H9 (cell line): Measurements from ENCODE around the gene LRCH4. TPM values are rescaled to one million over a fixed set of nuclear protein-coding genes. Genes with fewer than 3 reads are reported as not detected.

Source experiments
- DNase-seq: peaks from one replicate; pipeline ENCODE4 v3.0.0-alpha.2; 2017
- H2AFZ ChIP-seq: one replicate; pipeline ENCODE4 v1.6.1; 2013; ENCODE audit warnings: mild to moderate bottlenecking, low read length, control low read depth, moderate library complexity
- H2AK5ac ChIP-seq: 2 replicates; pipeline ENCODE4 v1.6.1; 2013; ENCODE audit warnings: low read length, control low read depth, mixed read lengths; ENCODE audit not compliant: insufficient read length
- H2BK120ac ChIP-seq: one replicate; pipeline ENCODE4 v1.6.1; 2013; ENCODE audit warnings: low read depth, mild to moderate bottlenecking, low read length, control low read depth, inconsistent platforms; ENCODE audit not compliant: poor library complexity, severe bottlenecking
- H2BK12ac ChIP-seq: 2 replicates; pipeline ENCODE4 v1.6.1; 2013; ENCODE audit warnings: low read length, control low read depth, mixed read lengths, low read depth; ENCODE audit not compliant: insufficient read length
- H2BK15ac ChIP-seq: 2 replicates; pipeline ENCODE4 v1.6.1; 2013; ENCODE audit warnings: low read depth, low read length, control low read depth
- H2BK20ac ChIP-seq: one replicate; pipeline ENCODE4 v1.6.1; 2013; ENCODE audit warnings: low read depth, mild to moderate bottlenecking, low read length, control low read depth, inconsistent platforms; ENCODE audit not compliant: poor library complexity, severe bottlenecking
- H2BK5ac ChIP-seq: 2 replicates; pipeline ENCODE4 v1.6.1; 2013; ENCODE audit warnings: low read length, control low read depth, mixed read lengths; ENCODE audit not compliant: insufficient read length
- H3K14ac ChIP-seq: 2 replicates; pipeline ENCODE4 v1.6.1; 2013; ENCODE audit warnings: low read length, control low read depth; ENCODE audit not compliant: insufficient read depth
- H3K18ac ChIP-seq: 2 replicates; pipeline ENCODE4 v1.6.1; 2013; ENCODE audit warnings: low read depth, mild to moderate bottlenecking, mixed read lengths, low read length, control low read depth; ENCODE audit not compliant: insufficient read length
- H3K23ac ChIP-seq: 2 replicates; pipeline ENCODE4 v1.6.1; 2013; ENCODE audit warnings: low read length, control low read depth, mixed read lengths, low read depth; ENCODE audit not compliant: insufficient read length
- H3K23me2 ChIP-seq: 2 replicates; pipeline ENCODE4 v1.6.1; 2013; ENCODE audit warnings: low read depth, mild to moderate bottlenecking, mixed read lengths, low read length, control low read depth; ENCODE audit not compliant: insufficient read length, poor library complexity, severe bottlenecking
- H3K27ac ChIP-seq: 2 replicates; pipeline ENCODE4 v1.5.1; 2013; ENCODE audit warnings: low read length, control low read depth, mixed read lengths, low read depth; ENCODE audit not compliant: insufficient read length
- H3K27me3 ChIP-seq: 2 replicates; pipeline ENCODE4 v1.6.1; 2013; ENCODE audit warnings: low read length, control low read depth, inconsistent platforms; ENCODE audit not compliant: insufficient read depth
- H3K4ac ChIP-seq: 2 replicates; pipeline ENCODE4 v1.6.1; 2013; ENCODE audit warnings: low read depth, mild to moderate bottlenecking, control low read depth, inconsistent platforms, low read length, moderate library complexity
- H3K4me1 ChIP-seq: 2 replicates; pipeline ENCODE4 v1.6.1; 2013; ENCODE audit warnings: low read length, control low read depth, inconsistent platforms; ENCODE audit not compliant: insufficient read depth
- H3K4me2 ChIP-seq: 2 replicates; pipeline ENCODE4 v1.6.1; 2013; ENCODE audit warnings: low read length, control low read depth, mixed read lengths; ENCODE audit not compliant: insufficient read length, insufficient read depth
- H3K56ac ChIP-seq: 2 replicates; pipeline ENCODE4 v1.6.1; 2013; ENCODE audit warnings: low read depth, mild to moderate bottlenecking, mixed read lengths, low read length, control low read depth; ENCODE audit not compliant: insufficient read length
- H3K79me1 ChIP-seq: 2 replicates; pipeline ENCODE4 v1.6.1; 2013; ENCODE audit warnings: low read depth, mild to moderate bottlenecking, moderate library complexity, low read length, control low read depth, inconsistent platforms; ENCODE audit not compliant: insufficient read depth, poor library complexity, severe bottlenecking
- H3K79me2 ChIP-seq: 2 replicates; pipeline ENCODE4 v1.6.1; 2013; ENCODE audit warnings: low read length, control low read depth, inconsistent platforms; ENCODE audit not compliant: insufficient read depth
- H3K9ac ChIP-seq: 2 replicates; pipeline ENCODE4 v1.6.1; 2013; ENCODE audit warnings: low read length, control low read depth, mixed read lengths; ENCODE audit not compliant: insufficient read length; ENCODE audit errors: extremely low read depth
- H3K9me3 ChIP-seq: one replicate; pipeline ENCODE4 v1.6.1; 2013; ENCODE audit warnings: low read depth, low read length, inconsistent platforms; ENCODE audit not compliant: control insufficient read depth
- H3T11ph ChIP-seq: one replicate; pipeline ENCODE4 v1.6.1; 2013; ENCODE audit warnings: mild to moderate bottlenecking, low read length, control low read depth, inconsistent platforms
- H4K20me1 ChIP-seq: one replicate; pipeline ENCODE4 v1.6.1; 2013; ENCODE audit not compliant: control insufficient read depth, insufficient read length, insufficient read depth
- H4K5ac ChIP-seq: 2 replicates; pipeline ENCODE4 v1.6.1; 2013; ENCODE audit warnings: low read depth, mild to moderate bottlenecking, mixed read lengths, low read length, control low read depth; ENCODE audit not compliant: insufficient read length
- H4K8ac ChIP-seq: replicated peaks from 2 replicates; pipeline ENCODE4 v1.6.1; 2013; ENCODE audit warnings: low read length, control low read depth, mixed read lengths, low read depth; ENCODE audit not compliant: insufficient read length
- H4K91ac ChIP-seq: 2 replicates; pipeline ENCODE4 v1.6.1; 2013; ENCODE audit warnings: low read depth, mild to moderate bottlenecking, moderate library complexity, mixed read lengths, low read length, control low read depth; ENCODE audit not compliant: insufficient read length
- H3K27ac Mint-ChIP-seq, 3 experiments: 2 replicates in 2 of 3; 3 replicates in 1 of 3; pipeline ENCODE4 v1.8.0; 2020 to 2021; ENCODE audit warnings: mixed read lengths in 3 of 3, mild to moderate bottlenecking in 1 of 3, moderate library complexity in 1 of 3
- H3K27me3 Mint-ChIP-seq: 2 replicates; pipeline ENCODE4 v1.8.0; 2021; ENCODE audit warnings: low read depth, mild to moderate bottlenecking, moderate library complexity, mixed read lengths
- H3K36me3 Mint-ChIP-seq, 3 experiments: 2 replicates in 2 of 3; 3 replicates in 1 of 3; pipeline ENCODE4 v1.8.0; 2020 to 2021; ENCODE audit warnings: low read depth in 3 of 3, mixed read lengths in 3 of 3; ENCODE audit not compliant: insufficient read depth in 1 of 3
- H3K4me1 Mint-ChIP-seq, 2 experiments: 2 replicates each; pipeline ENCODE4 v1.8.0; 2020; ENCODE audit warnings: mixed read lengths in 2 of 2
- H3K4me3 Mint-ChIP-seq, 2 experiments: 2 replicates in 1 of 2; 3 replicates in 1 of 2; pipeline ENCODE4 v1.8.0; 2020 to 2021; ENCODE audit warnings: mild to moderate bottlenecking in 2 of 2, mixed read lengths in 2 of 2, moderate library complexity in 1 of 2
- H3K9me3 Mint-ChIP-seq, 2 experiments: 2 replicates in 1 of 2; 3 replicates in 1 of 2; pipeline ENCODE4 v1.8.0; 2020; ENCODE audit warnings: mild to moderate bottlenecking in 2 of 2, mixed read lengths in 2 of 2, moderate library complexity in 1 of 2
- WGBS: extraction: QIAGEN DNeasy Blood & Tissue Kit; methylation state at CpG from one replicate; pipeline ENCODE4 v1.1.7; 2013; ENCODE audit warnings: missing lambda C conversion rate, low lambda C conversion rate, mixed read lengths; ENCODE audit not compliant: insufficient read length; ENCODE audit errors: extremely low coverage; 5-methylcytosine and 5-hydroxymethylcytosine counted together
- total RNA-seq: library from RNA; stranded (reverse); gene quantifications from 2 replicates; pipeline ENCODE4 v1.2.1, GENCODE V29; 2021
- TF ChIP-seq, protein P1 (sequence below): fragments of 200-600 bp; sonication (generic); conservative IDR thresholded peaks from 3 replicates; pipeline ENCODE4 v1.8.0; 2021; ENCODE audit warnings: antibody characterized with exemption, mild to moderate bottlenecking

LRCH4 gene
- total RNA-seq, 1 experiment from 2014 or later: 39.1 TPM

DNA sequence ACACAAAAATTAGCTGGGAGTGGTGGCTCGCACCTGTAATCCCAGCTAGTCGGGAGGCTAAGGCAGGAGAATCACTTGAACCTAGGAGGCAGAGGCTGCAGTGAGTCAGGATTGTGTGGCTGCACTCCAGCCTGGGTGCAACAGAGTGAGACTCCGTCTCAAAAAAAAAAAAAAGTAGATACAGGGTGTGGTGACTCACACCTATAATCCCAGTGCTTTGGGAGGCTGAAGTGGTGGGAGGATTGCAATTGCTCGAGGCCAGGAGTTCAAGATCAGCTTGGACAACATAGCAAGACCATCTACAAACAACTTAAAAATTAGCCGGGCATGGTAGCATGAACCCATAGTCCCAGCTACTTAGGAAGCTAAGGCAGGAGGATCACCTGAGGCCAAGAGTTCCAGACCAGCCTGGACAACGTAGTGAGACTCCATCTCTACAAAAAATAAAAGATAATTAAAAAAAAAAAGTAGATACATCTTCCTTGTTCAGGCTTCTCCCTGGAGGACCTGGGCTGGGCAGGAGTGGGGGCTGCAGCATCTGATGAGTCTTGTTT lies 28.5 kb upstream of the LRCH4 start:
- H2BK120ac ChIP-seq: no peak overlapping the region
- no peak overlapping the region for H3K27ac ChIP-seq
- no peak for DNase-seq
- H4K5ac ChIP-seq: no peak overlapping the region
- H3K4me1 ChIP-seq: no peaks in the 10 kb centered on the region
- no CpG with 5 or more reads among the region's 6 CpGs for WGBS
- H3K56ac ChIP-seq: no peak overlapping the region
- no peak overlapping the region for H4K8ac ChIP-seq
- no peaks in the 10 kb centered on the region for H3K79me1 ChIP-seq
- no peak overlapping the region for H2BK20ac ChIP-seq
- H3K36me3 Mint-ChIP-seq: peaks cover 0 to 4% (median 0%) of the 10 kb centered on the region in 3 experiments; a peak in 5 of 7 replicates
- no peaks in the 10 kb centered on the region for H4K20me1 ChIP-seq
- H3K4ac ChIP-seq: no peak overlapping the region
- H3K9me3 ChIP-seq: no peaks in the 10 kb centered on the region
- no peak overlapping the region for H4K91ac ChIP-seq
- no peak overlapping the region for H2BK15ac ChIP-seq
- no peak overlapping the region for H2AK5ac ChIP-seq
- TF ChIP-seq, protein P1, sequence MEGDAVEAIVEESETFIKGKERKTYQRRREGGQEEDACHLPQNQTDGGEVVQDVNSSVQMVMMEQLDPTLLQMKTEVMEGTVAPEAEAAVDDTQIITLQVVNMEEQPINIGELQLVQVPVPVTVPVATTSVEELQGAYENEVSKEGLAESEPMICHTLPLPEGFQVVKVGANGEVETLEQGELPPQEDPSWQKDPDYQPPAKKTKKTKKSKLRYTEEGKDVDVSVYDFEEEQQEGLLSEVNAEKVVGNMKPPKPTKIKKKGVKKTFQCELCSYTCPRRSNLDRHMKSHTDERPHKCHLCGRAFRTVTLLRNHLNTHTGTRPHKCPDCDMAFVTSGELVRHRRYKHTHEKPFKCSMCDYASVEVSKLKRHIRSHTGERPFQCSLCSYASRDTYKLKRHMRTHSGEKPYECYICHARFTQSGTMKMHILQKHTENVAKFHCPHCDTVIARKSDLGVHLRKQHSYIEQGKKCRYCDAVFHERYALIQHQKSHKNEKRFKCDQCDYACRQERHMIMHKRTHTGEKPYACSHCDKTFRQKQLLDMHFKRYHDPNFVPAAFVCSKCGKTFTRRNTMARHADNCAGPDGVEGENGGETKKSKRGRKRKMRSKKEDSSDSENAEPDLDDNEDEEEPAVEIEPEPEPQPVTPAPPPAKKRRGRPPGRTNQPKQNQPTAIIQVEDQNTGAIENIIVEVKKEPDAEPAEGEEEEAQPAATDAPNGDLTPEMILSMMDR: no peak
- H3K9ac ChIP-seq: no peak overlapping the region
- H3K79me2 ChIP-seq: no peaks in the 10 kb centered on the region
- no peaks in the 10 kb centered on the region; the same call in 1 of the 2 replicates for H3K27me3 Mint-ChIP-seq
- no peak overlapping the region for H3K23ac ChIP-seq
- H3K4me2 ChIP-seq: no peak overlapping the region
- no peak overlapping the region for H3K18ac ChIP-seq
- no peaks in the 10 kb centered on the region for H3K27me3 ChIP-seq
- no peak overlapping the region for H2AFZ ChIP-seq
- H3K23me2 ChIP-seq: peaks cover 2% of the 10 kb centered on the region
- H2BK5ac ChIP-seq: no peak overlapping the region
- peaks cover 7 to 9% of the 10 kb centered on the region in 2 experiments for H3K4me1 Mint-ChIP-seq
- no peak overlapping the region for H3K4me3 Mint-ChIP-seq
- H3K9me3 Mint-ChIP-seq: no peaks in the 10 kb centered on the region; a peak in 1 of 5 replicates
- no peak overlapping the region for H3K14ac ChIP-seq
- no peak overlapping the region for H2BK12ac ChIP-seq
- H3T11ph ChIP-seq: no peak overlapping the region
- no peak overlapping the region for H3K27ac Mint-ChIP-seq
